Panc1 (cell line): Measurements from ENCODE around the gene MOV10L1. TPM values are rescaled to one million over a fixed set of nuclear protein-coding genes. Genes with fewer than 3 reads are reported as not detected.

Experiments used
- ATAC-seq: fragments of 200-7000 bp; cut with Tn5 transposase; 2 replicates; pipeline ENCODE4 v1.9.1; 2020; ENCODE audit warnings: mild to moderate bottlenecking, moderate library complexity
- BruUV-seq: library from RNA; stranded (reverse); fragments of 400-500 nt; replicated peaks from 2 replicates; lab custom pipeline; 2021; lab: Mats Ljungman, UMichigan
- CTCF ChIA-PET: fragments of 300-600 bp; sonication (Branson Sonifier 250); formaldehyde crosslinking; loops from one replicate; lab custom pipeline; 2022; ENCODE audit warnings: antibody characterized with exemption; lab: Charles Lee
- POLR2A ChIA-PET: fragments of 300-600 bp; sonication (Branson Sonifier 250); formaldehyde crosslinking; loops from one replicate; lab custom pipeline; 2022; ENCODE audit warnings: antibody characterized with exemption; lab: Charles Lee
- DNase-seq: peaks from one replicate; pipeline ENCODE4 v3.0.0-alpha.2; 2010; ENCODE audit warnings: low read depth, low spot score
- H3K27ac ChIP-seq: 2 replicates; pipeline ENCODE4 v1.5.1; 2011; ENCODE audit warnings: mild to moderate bottlenecking, low read length, inconsistent platforms
- H3K27me3 ChIP-seq: fragments of 200-500 bp; sonication (Bioruptor generic); 2 replicates; pipeline ENCODE4 v1.6.0; 2014; ENCODE audit warnings: low read length, inconsistent platforms; ENCODE audit not compliant: control insufficient read depth, insufficient read depth
- H3K36me3 ChIP-seq: fragments of 200-500 bp; sonication (Bioruptor generic); 2 replicates; pipeline ENCODE4 v1.5.1; 2014; ENCODE audit warnings: inconsistent platforms, mild to moderate bottlenecking, low read length, moderate library complexity; ENCODE audit not compliant: control insufficient read depth, insufficient read depth
- H3K4me1 ChIP-seq: 2 replicates; pipeline ENCODE4 v1.5.1; 2011; ENCODE audit warnings: inconsistent platforms, mild to moderate bottlenecking, low read length, moderate library complexity; ENCODE audit not compliant: control insufficient read depth, insufficient read depth
- H3K4me3 ChIP-seq, 2 experiments: 2 replicates each; pipeline ENCODE4 v1.5.1; 2011 to 2012; ENCODE audit warnings: low read depth in 2 of 2, low read length in 2 of 2, mild to moderate bottlenecking in 2 of 2, inconsistent platforms in 1 of 2, moderate library complexity in 1 of 2
- H3K9me3 ChIP-seq: fragments of 200-500 bp; sonication (Bioruptor generic); 2 replicates; pipeline ENCODE4 v1.5.1; 2014; ENCODE audit warnings: low read depth, mild to moderate bottlenecking, inconsistent platforms, low read length, moderate library complexity; ENCODE audit not compliant: control insufficient read depth, insufficient read depth
- POLR2AphosphoS5 ChIP-seq: IDR thresholded peaks from 2 replicates; pipeline ENCODE4 v1.6.1; 2012; ENCODE audit warnings: mild to moderate bottlenecking, low read depth, low read length, moderate library complexity
- REST ChIP-seq, 2 experiments: IDR thresholded peaks; 2 replicates each; pipeline ENCODE4 v1.6.1; 2011 to 2012; ENCODE audit warnings: low read depth in 2 of 2, control low read depth in 1 of 2, low read length in 1 of 2, mild to moderate bottlenecking in 1 of 2, moderate library complexity in 1 of 2; ENCODE audit not compliant: insufficient read depth in 1 of 2
- SIN3A ChIP-seq: IDR thresholded peaks from 2 replicates; pipeline ENCODE4 v1.6.1; 2012; ENCODE audit warnings: low read depth, mild to moderate bottlenecking, low read length, moderate library complexity, borderline replicate concordance; ENCODE audit not compliant: insufficient read depth
- TCF7L2 ChIP-seq: IDR thresholded peaks from 2 replicates; pipeline ENCODE4 v1.6.1; 2011; ENCODE audit warnings: mild to moderate bottlenecking, low read depth, low read length, inconsistent platforms
- in situ Hi-C: cut with HindIII; loops from 2 replicates; pipeline ENCODE4 v1.10.0; 2016; ENCODE audit warnings: low sequenced_read_pairs, low pct_unique_long_range_greater_than_20kb
- intact Hi-C: fragments of 100-400 bp; cut with micrococcal nuclease; formaldehyde crosslinking; loops from one replicate; pipeline ENCODE4 v1.10.0; 2022; ENCODE audit not compliant: unreplicated experiment
- total RNA-seq: library from RNA; stranded (reverse); gene quantifications from one replicate; pipeline ENCODE4 v1.2.1, GENCODE V29; 2021; ENCODE audit not compliant: unreplicated experiment
- TF ChIP-seq, protein P1 (sequence below): fragments of 450-650 bp; IDR thresholded peaks from 2 replicates; pipeline ENCODE4 v1.5.1; 2017; ENCODE audit warnings: mild to moderate bottlenecking

The MOV10L1 gene
- total RNA-seq, 1 experiment from 2014 or later = 0.10 TPM

DNA sequence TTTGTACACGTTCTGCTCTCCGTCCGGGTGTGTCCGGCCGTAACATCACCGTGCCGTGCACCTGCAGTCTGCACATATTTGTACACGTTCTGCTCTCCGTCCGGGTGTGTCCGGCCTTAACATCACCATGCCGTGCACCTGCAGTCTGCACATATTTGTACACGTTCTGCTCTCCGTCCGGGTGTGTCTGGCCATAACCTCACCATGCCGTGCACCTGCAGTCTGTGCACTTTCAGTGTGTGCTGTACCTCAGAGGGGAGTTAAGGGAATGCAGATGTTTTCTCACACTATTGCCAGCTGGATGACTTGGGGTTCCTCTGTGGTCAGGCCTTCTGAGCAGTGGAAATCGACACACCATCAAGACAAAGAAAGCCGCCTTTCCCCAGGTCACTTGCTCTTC, 35.9 kb upstream of the MOV10L1 start:
- no TSS peak for BruUV-seq
- Histone ChIP-seq H3K4me1 (no peaks in the 10 kb centered on the region), H3K4me3 (no peak overlapping the region), H3K9me3 (no peaks in the 10 kb centered on the region), H3K27ac (no peak overlapping the region), H3K36me3 (no peaks in the 10 kb centered on the region), H3K27me3 (no peaks in the 10 kb centered on the region)
- intact Hi-C loops (no loop called here), in situ Hi-C loops (no loop called here)
- DNase-seq = no peak
- ChIA-PET CTCF (no interaction called here), POLR2A (no interaction called here)
- no peak for TF ChIP-seq POLR2AphosphoS5
- no peak for TF ChIP-seq SIN3A
- TF ChIP-seq, protein P1, sequence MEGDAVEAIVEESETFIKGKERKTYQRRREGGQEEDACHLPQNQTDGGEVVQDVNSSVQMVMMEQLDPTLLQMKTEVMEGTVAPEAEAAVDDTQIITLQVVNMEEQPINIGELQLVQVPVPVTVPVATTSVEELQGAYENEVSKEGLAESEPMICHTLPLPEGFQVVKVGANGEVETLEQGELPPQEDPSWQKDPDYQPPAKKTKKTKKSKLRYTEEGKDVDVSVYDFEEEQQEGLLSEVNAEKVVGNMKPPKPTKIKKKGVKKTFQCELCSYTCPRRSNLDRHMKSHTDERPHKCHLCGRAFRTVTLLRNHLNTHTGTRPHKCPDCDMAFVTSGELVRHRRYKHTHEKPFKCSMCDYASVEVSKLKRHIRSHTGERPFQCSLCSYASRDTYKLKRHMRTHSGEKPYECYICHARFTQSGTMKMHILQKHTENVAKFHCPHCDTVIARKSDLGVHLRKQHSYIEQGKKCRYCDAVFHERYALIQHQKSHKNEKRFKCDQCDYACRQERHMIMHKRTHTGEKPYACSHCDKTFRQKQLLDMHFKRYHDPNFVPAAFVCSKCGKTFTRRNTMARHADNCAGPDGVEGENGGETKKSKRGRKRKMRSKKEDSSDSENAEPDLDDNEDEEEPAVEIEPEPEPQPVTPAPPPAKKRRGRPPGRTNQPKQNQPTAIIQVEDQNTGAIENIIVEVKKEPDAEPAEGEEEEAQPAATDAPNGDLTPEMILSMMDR = no peak
- no peak for TF ChIP-seq TCF7L2
- TF ChIP-seq REST (IDR thresholded peaks at IDR 0.05; ENCODE audit: insufficient read depth in 1 of 2, low read depth in 2 of 2, low read length in 1 of 2) = no peak
- ATAC-seq = no peak

DNA sequence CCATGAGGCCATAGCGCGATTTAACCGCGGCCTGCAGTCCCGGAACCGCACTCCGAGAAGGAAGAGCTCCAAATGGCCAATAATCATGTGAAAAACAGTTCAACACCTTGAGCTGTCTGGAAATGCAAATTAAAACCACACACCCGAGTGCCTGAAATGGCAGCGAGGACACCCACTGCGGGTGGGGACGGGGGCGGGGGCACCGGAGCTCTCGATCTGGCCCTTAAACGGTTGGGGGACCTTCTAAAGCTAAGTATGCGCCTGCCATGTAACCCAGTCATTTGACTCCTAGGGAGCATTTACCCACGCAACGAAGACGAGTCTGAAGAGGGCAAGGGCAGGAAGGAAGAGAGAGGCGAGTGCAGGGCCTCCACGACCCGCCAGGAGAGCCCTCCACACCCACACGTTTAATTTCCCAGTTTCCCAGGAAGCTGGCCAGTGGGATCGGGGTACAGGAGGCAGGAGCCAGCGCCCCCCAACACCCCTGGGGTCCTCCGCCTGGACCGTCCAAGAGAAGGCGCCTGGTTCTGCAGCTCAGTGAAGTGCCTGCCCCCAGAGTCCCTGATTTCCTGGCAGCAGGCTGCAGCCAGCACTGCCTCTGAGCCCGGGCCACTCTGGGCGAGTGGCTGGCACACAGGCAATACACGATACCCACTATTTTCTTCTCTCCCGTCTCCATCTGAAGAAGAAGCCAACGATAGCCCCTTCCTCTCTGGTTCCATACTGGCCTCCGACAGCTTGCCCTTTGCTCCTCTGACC, 33.4 kb upstream of the MOV10L1 start:
- ChIA-PET POLR2A (no interaction called here), CTCF (no interaction called here)
- in situ Hi-C loops (no loop called here), intact Hi-C loops (no loop called here)
- BruUV-seq = no TSS peak
- ATAC-seq (no peak), DNase-seq (no peak)
- TF ChIP-seq, protein P1 = no peak
- TF ChIP-seq REST (IDR thresholded peaks at IDR 0.05; ENCODE audit: insufficient read depth in 1 of 2, low read depth in 2 of 2, low read length in 1 of 2) (no peak), POLR2AphosphoS5 (no peak), SIN3A (no peak), TCF7L2 (no peak)
- Histone ChIP-seq H3K36me3 (no peaks in the 10 kb centered on the region), H3K9me3 (no peaks in the 10 kb centered on the region), H3K27ac (no peak overlapping the region), H3K4me3 (no peak overlapping the region), H3K4me1 (no peaks in the 10 kb centered on the region), H3K27me3 (no peaks in the 10 kb centered on the region)
